Stimulated activated CD4-positive, alpha-beta T cell treated with anti-CD3 and anti-CD28 coated beads, Interleukin-2, amount 100 ng/mL, for 4 hours (primary cell): ENCODE data around the gene TRRAP.

ENCODE experiments used
- DNase-seq: peaks from one replicate; pipeline ENCODE4 v3.0.0-alpha.2; 2020; ENCODE audit warnings: low read depth

The TRRAP gene

GRCh38 chr7:98900815-98901214 is 22.5 kb downstream of the TRRAP start:
- no peak for DNase-seq

DNA sequence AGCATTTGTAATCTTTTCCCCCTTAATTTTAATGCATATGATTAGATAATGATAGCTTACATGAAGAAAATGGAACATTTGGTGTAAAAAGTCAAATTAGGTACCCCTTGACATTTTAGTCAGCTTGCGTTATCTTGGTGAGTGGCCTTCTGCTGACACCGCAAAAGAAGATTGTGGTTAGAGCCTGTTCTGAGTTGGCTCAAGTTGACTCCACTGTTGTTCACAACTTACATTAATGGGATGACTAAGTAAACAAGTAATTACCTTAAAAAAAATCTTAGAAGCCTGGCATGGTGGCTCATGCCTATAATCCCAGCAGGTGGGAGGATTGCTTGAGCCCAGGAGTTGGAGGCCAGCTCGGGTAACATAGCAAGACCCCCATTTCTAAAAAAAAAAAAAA is 24.2 kb downstream of the TRRAP start:
- no peak for DNase-seq

- no peak for DNase-seq
Measured at GRCh38 chr7:98903246-98903645, 24.9 kb downstream of the TRRAP start.

DNA sequence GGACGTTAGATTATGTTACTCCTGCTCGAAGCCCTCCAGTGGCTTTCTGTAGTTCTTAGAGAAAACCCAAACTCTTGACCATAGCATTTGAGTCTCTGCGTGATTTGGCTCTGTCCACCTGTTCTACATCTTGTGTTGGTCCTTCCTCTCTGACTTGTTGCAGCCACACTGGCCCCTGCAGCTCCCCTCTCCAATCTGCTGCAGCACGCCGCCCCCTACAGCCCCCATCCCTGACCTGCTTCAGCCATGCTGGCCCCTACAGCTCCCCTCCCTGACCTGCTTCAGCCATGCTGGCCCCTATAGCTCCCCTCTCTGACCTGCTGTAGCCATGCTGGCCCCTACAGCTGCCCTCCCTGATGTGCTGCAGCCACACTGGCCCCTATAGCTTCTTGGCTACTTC is 29.2 kb downstream of the TRRAP start:
- DNase-seq = no peak

GRCh38 chr7:98908585-98908984 is 30.3 kb downstream of the TRRAP start:
- DNase-seq = no peak

GRCh38 chr7:98909487-98909886 is 31.2 kb downstream of the TRRAP start:
- DNase-seq = no peak

DNA sequence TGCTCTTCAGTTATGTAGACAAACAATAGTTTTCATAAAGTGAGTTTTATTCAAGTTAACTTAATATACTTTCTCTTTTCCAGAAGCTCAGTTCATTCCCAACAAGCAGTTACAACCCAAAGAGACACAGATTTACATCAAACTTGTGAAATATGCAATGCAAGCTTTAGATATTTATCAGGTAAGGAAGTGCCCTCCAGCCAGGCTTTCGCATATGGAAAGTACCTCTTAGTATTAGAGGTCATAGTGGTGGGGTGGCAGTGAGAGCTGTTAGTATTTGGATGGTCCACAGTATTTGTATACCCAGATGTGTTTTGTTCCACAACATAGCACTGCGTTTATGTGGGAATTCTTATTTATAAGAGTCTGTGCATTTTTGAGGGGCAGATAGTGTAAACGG is 32.1 kb downstream of the TRRAP start:
- no peak for DNase-seq

DNA sequence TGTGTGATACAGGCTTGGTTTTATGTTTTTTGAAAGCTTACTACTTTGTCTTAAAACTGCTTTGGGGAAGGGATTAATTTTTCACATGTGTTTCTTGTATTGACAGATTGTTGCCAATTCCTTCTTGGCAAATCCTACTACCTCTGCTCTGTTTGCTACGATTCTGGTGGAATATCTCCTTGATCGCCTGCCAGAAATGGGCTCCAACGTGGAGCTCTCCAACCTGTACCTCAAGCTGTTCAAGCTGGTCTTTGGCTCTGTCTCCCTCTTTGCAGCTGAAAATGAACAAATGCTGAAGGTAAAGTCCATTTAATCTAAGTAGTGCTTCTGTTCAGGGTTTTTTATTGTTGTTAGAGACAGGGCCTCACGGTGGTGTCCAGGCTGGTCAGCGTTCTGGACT is 33.6 kb downstream of the TRRAP start:
- DNase-seq = no peak

DNA sequence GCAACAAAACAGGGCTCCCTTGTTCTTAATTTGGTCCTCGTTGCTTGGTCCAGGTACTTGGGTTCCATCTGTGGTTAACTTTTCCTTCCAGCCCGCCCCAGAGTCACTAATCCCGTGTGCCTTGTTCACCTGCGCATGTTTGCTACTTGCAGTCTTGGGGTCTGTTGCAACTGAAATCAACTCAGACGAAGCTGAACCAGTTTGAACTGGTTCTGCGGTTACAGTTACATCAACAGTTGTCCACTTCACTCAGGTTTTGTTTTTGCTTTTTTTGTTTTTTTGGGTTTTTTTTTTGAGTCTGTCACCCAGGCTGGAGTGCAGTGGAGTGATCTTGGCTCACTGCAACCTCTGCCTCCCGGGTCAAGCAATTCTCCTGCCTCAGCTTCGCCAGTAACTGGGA is 34.7 kb downstream of the TRRAP start:
- DNase-seq = no peak

DNA sequence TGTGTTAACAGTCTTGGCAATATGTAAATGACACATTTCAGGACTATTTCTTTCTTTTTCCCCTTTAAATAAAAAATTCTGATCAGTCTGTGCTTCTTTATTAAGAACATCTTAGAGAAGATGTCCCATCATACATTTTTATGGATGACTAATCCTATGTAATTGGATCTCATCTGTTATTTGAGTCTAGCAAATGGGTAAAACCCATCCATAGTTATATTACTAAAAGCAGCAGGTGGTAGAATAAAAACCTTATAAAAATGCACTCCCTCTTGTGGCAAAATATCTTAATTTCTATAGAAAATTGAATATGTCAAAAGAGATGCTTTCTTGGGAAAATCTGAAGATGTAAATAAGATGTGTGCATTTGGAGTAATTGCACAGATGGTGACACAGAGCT is 35.3 kb downstream of the TRRAP start:
- no peak for DNase-seq

GRCh38 chr7:98917331-98917730 is 39.0 kb downstream of the TRRAP start:
- no peak for DNase-seq

DNA sequence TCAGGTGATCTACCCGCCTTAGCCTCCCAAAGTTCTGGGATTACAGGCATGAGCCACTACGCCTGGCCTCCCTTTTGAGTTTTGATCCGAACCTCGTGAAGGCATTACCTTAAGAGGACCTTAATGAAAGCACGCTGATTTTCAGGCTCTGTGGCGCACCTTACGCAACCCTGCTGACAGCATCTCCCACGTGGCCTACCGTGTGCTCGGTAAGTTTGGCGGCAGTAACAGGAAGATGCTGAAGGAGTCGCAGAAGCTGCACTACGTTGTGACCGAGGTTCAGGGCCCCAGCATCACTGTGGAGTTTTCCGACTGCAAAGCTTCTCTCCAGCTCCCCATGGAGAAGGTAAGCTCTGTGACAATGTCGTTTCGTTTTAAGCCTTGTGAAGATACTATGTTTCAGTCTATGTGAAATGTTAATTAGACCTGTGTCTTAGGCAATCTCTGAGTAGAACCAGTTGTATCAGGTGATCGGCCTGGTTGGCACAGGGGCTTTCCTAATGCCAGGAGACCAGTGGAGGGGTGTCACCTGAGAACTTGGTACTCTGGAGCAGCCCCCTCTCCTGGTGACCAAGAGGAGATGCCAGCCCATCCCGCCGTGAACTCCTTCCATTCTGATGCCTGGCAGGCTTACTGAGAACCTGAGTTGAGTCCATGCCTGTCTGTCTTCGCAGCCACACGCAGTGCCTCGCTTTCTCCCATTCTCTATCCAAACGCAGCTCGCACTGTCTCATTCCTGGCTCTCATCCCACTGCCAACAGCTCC is 43.5 kb downstream of the TRRAP start:
- DNase-seq = no peak

GRCh38 chr7:98922392-98923187 is 44.3 kb downstream of the TRRAP start:
- no peak for DNase-seq

DNA sequence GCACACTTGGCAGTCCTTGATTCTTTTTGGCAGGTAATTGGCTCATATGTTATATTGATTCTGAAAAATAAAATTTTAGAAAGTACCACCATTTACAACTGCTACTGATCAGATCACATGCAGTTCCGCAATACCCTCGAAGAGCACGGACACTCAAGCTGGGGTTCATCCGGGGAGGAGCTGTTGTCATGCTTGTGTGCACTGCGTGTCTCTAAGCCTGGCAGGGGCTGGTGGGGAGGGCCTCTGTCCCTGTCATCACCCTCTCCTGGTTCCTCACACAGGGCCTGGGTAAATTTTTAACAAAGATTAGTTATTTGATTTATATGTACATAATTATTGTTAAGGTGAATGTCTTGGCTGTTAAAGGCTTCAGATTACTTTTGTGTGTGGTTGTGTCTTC is 45.2 kb downstream of the TRRAP start:
- DNase-seq = no peak

- DNase-seq = no peak
Measured at GRCh38 chr7:98927125-98927524, 48.8 kb downstream of the TRRAP start.

GRCh38 chr7:98930464-98930863 is 52.1 kb downstream of the TRRAP start:
- DNase-seq = no peak

DNA sequence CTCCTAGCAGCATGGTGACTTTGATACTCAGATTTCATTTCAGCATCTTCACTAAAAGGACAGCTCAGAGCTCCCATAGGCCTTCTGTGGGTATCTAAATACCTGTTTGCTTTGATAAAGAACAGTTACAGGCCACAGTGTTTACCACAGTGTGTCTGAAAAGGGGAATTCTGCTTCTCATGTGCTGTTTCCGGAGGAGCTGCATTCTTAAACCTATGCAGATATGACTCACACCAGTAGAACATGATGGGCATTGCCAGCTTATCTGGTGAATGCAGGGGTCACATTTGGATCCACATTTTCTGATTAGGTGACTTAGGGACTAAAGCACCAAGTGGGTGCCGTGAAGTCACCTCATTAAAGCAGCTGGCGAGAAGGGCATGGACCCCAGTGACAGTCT is 52.6 kb downstream of the TRRAP start:
- peak; percentile 3 for DNase-seq

- no peak for DNase-seq
Measured at GRCh38 chr7:98933321-98933720, 55.0 kb downstream of the TRRAP start.

DNA sequence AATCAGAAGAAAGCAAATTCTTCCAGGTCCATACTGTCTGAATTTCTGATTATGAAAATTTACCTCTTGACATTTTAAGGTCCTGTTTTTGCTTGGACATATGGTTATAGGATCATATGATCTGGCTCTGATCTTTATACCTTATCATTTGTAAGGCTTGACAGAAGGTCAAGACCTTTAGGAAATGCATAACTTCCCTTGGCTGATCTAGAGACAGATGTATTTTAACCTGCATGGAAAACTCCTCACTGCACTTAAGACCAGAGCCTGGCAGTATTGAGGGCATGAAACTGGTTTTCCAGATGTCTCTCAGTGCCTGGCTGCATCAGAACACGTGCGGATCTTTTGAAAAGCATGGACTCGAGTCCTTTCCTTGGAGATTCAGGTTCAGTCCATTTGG is 55.9 kb downstream of the TRRAP start:
- no peak for DNase-seq

DNA sequence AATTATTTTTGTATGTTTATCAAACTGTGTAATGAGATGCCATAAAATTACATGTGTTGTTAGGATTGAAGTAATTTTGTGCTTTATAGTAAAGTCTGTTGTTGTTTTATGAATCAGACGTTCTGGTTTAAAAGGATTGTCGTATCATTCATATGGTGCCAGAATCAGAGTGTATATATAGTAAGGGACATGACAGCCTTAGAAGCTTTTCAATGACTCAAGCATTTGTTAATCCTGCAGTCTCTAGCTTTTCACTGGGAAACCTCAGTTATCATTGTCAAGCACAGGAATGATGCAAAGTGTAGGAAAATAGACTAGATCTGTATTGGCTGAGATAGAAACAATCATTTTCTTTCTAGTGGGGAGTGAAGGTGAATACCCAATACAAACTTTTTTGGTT is 57.5 kb downstream of the TRRAP start:
- no peak for DNase-seq

- DNase-seq = no peak
Measured at GRCh38 chr7:98943336-98943735, 65.0 kb downstream of the TRRAP start.

DNA sequence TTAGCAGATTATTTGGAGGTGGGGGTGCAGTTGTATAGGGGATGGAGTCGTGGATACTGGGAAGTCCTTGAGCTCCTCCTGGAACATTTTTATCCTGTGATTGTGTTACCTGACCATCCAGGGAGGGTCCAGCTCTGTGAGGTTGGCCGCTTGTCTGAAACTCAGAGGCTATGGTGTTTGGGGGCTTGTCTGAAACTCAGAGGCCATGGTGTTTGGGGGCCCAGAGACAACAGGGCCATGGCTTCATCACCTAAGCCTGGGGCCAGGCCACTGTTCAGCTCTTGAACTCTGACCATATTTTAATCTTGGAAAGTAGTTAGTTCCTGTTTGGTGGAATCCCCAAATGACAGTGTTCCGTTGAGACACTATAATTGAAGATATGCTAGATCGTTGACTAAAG is 66.1 kb downstream of the TRRAP start:
- DNase-seq = no peak

DNA sequence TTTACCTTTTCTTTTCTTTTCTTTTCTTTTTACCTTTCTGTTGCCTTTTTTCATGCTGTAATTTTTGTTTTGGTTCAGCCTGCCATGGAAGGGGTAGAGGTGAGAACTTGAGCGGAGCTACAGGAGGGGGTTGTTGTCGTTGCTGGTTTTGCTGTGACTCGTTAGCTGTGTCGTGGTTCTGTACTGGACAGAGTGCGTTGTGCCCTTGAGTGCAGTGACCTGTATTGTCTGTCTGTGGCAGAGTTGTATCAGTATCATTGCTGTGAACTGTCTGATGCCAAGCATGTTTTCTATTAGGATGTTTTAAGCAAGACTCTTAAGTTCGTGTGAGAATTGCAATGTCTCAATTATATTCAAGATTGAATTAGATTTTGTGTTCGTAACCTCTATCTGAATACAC is 67.5 kb downstream of the TRRAP start:
- no peak for DNase-seq

DNA sequence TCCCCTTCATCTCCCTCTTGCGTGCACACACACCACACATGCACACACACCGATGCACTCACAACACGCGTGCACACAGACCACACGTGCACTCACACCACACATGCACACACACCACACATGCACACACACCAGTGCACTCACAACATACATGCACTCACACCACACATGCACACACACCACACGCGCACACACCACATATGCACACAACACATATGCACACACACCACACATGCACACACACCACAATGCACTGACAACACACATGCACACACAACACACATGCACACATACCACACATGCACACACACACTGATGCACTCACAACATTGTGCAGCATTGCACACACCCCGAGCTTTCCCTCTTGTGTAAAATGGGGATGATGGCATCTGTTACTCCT is 68.1 kb downstream of the TRRAP start:
- no peak for DNase-seq
